HEK293 (cell line): Measurements from ENCODE around the gene ANKRD40.

ENCODE experiments used
- CTCF ChIA-PET: fragments of 350-600 bp; formaldehyde crosslinking; extraction: SDS; loops from one replicate; lab custom pipeline; 2021; ENCODE audit warnings: antibody characterized with exemption; lab: Yijun Ruan, JAX
- POLR2A ChIA-PET: fragments of 300-600 bp; formaldehyde crosslinking; extraction: SDS; loops from one replicate; lab custom pipeline; 2020; ENCODE audit warnings: antibody characterized with exemption, inconsistent platforms; lab: Yijun Ruan, JAX
- H3K27ac ChIP-seq: fragments of 200-500 bp; sonication (Bioruptor generic); 2 replicates; pipeline ENCODE4 v1.5.1; 2014; ENCODE audit warnings: low read depth, low read length, control low read depth, inconsistent platforms; ENCODE audit errors: extremely low read depth
- H3K36me3 ChIP-seq, 2 experiments: fragments of 200-500 bp in 1 of 2; sonication (Bioruptor generic) in 1 of 2; 1 replicate in 1 of 2; 2 replicates in 1 of 2; pipeline ENCODE4 v1.5.1; 2014 to 2017; ENCODE audit warnings: inconsistent platforms in 2 of 2, low read length in 2 of 2; ENCODE audit not compliant: control insufficient read depth in 2 of 2, insufficient read depth in 1 of 2
- H3K4me1 ChIP-seq: fragments of 200-500 bp; sonication (Bioruptor generic); 2 replicates; pipeline ENCODE4 v1.5.1; 2014; ENCODE audit warnings: mild to moderate bottlenecking, low read length, inconsistent platforms; ENCODE audit not compliant: control insufficient read depth, insufficient read depth
- H3K4me3 ChIP-seq: 2 replicates; pipeline ENCODE4 v1.5.1; 2011; ENCODE audit warnings: low read depth, mild to moderate bottlenecking, control low read depth, low read length, moderate library complexity
- H3K9me3 ChIP-seq: fragments of 200-500 bp; sonication (Bioruptor generic); 2 replicates; pipeline ENCODE4 v1.5.1; 2014; ENCODE audit warnings: low read depth, low read length, inconsistent platforms; ENCODE audit not compliant: control insufficient read depth, insufficient read depth
- GFI1B ChIP-seq: fragments of 450-650 bp; formaldehyde crosslinking; IDR thresholded peaks from 2 replicates; pipeline ENCODE4 v1.5.1; 2016; ENCODE audit warnings: missing biosample characterization, missing genetic modification characterization
- SP7 ChIP-seq: fragments of 450-650 bp; formaldehyde crosslinking; IDR thresholded peaks from 2 replicates; pipeline ENCODE4 v1.5.1; 2016; ENCODE audit warnings: missing biosample characterization, missing genetic modification characterization
- TRIM28 ChIP-seq: IDR thresholded peaks from 2 replicates; pipeline ENCODE4 v1.6.1; 2011; ENCODE audit warnings: low read length, control low read depth, borderline replicate concordance
- YY2 ChIP-seq: fragments of 450-650 bp; formaldehyde crosslinking; IDR thresholded peaks from 2 replicates; pipeline ENCODE4 v1.5.1; 2016; ENCODE audit warnings: missing biosample characterization, missing genetic modification characterization
- ZBTB17 ChIP-seq: fragments of 450-650 bp; formaldehyde crosslinking; IDR thresholded peaks from 2 replicates; pipeline ENCODE4 v1.5.1; 2016; ENCODE audit warnings: missing biosample characterization, missing genetic modification characterization
- ZBTB26 ChIP-seq: fragments of 450-650 bp; formaldehyde crosslinking; optimal IDR thresholded peaks from 2 replicates; pipeline ENCODE3; 2016; ENCODE audit warnings: missing biosample characterization, mild to moderate bottlenecking, missing genetic modification characterization
- ZNF146 ChIP-seq: fragments of 450-650 bp; formaldehyde crosslinking; IDR thresholded peaks from 2 replicates; pipeline ENCODE4 v1.5.1; 2016; ENCODE audit warnings: missing biosample characterization, missing genetic modification characterization
- ZNF148 ChIP-seq: fragments of 450-650 bp; formaldehyde crosslinking; IDR thresholded peaks from 2 replicates; pipeline ENCODE4 v1.5.0; 2017; ENCODE audit warnings: missing biosample characterization, missing genetic modification characterization, borderline replicate concordance
- ZNF19 ChIP-seq: fragments of 450-650 bp; formaldehyde crosslinking; IDR thresholded peaks from 2 replicates; pipeline ENCODE4; 2016; ENCODE audit warnings: missing biosample characterization, missing genetic modification characterization, low read depth
- ZNF24 ChIP-seq: fragments of 450-650 bp; formaldehyde crosslinking; IDR thresholded peaks from 2 replicates; pipeline ENCODE4 v1.5.1; 2016; ENCODE audit warnings: missing biosample characterization, missing genetic modification characterization
- ZNF404 ChIP-seq: fragments of 450-650 bp; formaldehyde crosslinking; IDR thresholded peaks from 2 replicates; pipeline ENCODE4 v1.5.1; 2017; ENCODE audit warnings: missing biosample characterization, missing genetic modification characterization
- ZNF433 ChIP-seq: fragments of 450-650 bp; formaldehyde crosslinking; IDR thresholded peaks from 2 replicates; pipeline ENCODE4 v1.5.1; 2016; ENCODE audit warnings: missing biosample characterization, missing genetic modification characterization, low read depth
- ZNF544 ChIP-seq: fragments of 450-650 bp; formaldehyde crosslinking; IDR thresholded peaks from 2 replicates; pipeline ENCODE4 v1.5.0; 2017; ENCODE audit warnings: missing biosample characterization, missing genetic modification characterization
- ZNF561 ChIP-seq: fragments of 450-650 bp; IDR thresholded peaks from 2 replicates; pipeline ENCODE4 v1.5.1; 2018; ENCODE audit warnings: missing biosample characterization, missing genetic modification characterization, borderline replicate concordance
- ZNF623 ChIP-seq: fragments of 450-650 bp; formaldehyde crosslinking; IDR thresholded peaks from 2 replicates; pipeline ENCODE4 v1.5.1; 2016; ENCODE audit warnings: missing biosample characterization, missing genetic modification characterization
- ZNF670 ChIP-seq: fragments of 450-650 bp; formaldehyde crosslinking; IDR thresholded peaks from 2 replicates; pipeline ENCODE4 v1.5.1; 2016; ENCODE audit warnings: missing biosample characterization, missing genetic modification characterization, low read depth
- ZNF777 ChIP-seq: fragments of 450-650 bp; formaldehyde crosslinking; IDR thresholded peaks from 2 replicates; pipeline ENCODE4 v1.5.1; 2017; ENCODE audit warnings: missing biosample characterization, missing genetic modification characterization, borderline replicate concordance
- TF ChIP-seq, protein P1 (sequence below): fragments of 450-650 bp; formaldehyde crosslinking; IDR thresholded peaks from 2 replicates; pipeline ENCODE4 v1.5.1; 2016; ENCODE audit warnings: missing biosample characterization, missing genetic modification characterization
- TF ChIP-seq, protein P2 (sequence below): sonication (generic); formaldehyde crosslinking; IDR thresholded peaks from 2 replicates; pipeline ENCODE4 v1.8.1; 2022; ENCODE audit warnings: mild to moderate bottlenecking, moderate library complexity, missing genetic modification reagents

Gene ANKRD40

GRCh38 chr17:50712641-50713040 lies 4.9 kb upstream of the ANKRD40 start:
- Histone ChIP-seq H3K27ac (no peak overlapping the region), H3K36me3 (no peaks in the 10 kb centered on the region), H3K9me3 (no peaks in the 10 kb centered on the region), H3K4me3 (no peak overlapping the region), H3K4me1 (peaks cover 9% of the 10 kb centered on the region)
- ChIA-PET POLR2A (no interaction called here), CTCF (no interaction called here)
- TF ChIP-seq ZNF670 (tag by site-specific recombination) (no peak), GFI1B (tag by site-specific recombination) (no peak), ZNF544 (tag by site-specific recombination) (no peak), ZNF146 (tag by site-specific recombination) (no peak)
- TF ChIP-seq, protein P1, sequence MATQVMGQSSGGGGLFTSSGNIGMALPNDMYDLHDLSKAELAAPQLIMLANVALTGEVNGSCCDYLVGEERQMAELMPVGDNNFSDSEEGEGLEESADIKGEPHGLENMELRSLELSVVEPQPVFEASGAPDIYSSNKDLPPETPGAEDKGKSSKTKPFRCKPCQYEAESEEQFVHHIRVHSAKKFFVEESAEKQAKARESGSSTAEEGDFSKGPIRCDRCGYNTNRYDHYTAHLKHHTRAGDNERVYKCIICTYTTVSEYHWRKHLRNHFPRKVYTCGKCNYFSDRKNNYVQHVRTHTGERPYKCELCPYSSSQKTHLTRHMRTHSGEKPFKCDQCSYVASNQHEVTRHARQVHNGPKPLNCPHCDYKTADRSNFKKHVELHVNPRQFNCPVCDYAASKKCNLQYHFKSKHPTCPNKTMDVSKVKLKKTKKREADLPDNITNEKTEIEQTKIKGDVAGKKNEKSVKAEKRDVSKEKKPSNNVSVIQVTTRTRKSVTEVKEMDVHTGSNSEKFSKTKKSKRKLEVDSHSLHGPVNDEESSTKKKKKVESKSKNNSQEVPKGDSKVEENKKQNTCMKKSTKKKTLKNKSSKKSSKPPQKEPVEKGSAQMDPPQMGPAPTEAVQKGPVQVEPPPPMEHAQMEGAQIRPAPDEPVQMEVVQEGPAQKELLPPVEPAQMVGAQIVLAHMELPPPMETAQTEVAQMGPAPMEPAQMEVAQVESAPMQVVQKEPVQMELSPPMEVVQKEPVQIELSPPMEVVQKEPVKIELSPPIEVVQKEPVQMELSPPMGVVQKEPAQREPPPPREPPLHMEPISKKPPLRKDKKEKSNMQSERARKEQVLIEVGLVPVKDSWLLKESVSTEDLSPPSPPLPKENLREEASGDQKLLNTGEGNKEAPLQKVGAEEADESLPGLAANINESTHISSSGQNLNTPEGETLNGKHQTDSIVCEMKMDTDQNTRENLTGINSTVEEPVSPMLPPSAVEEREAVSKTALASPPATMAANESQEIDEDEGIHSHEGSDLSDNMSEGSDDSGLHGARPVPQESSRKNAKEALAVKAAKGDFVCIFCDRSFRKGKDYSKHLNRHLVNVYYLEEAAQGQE, result no peak
- TF ChIP-seq, protein P2, sequence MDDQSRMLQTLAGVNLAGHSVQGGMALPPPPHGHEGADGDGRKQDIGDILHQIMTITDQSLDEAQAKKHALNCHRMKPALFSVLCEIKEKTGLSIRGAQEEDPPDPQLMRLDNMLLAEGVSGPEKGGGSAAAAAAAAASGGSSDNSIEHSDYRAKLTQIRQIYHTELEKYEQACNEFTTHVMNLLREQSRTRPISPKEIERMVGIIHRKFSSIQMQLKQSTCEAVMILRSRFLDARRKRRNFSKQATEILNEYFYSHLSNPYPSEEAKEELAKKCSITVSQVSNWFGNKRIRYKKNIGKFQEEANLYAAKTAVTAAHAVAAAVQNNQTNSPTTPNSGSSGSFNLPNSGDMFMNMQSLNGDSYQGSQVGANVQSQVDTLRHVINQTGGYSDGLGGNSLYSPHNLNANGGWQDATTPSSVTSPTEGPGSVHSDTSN (CRISPR knock-in tag), result no peak

- TF ChIP-seq ZNF433 (tag by site-specific recombination) (no peak), ZNF623 (tag by site-specific recombination) (no peak), ZNF404 (tag by site-specific recombination) (no peak), ZBTB26 (tag by site-specific recombination) (no peak), SP7 (tag by site-specific recombination) (no peak)
- Histone ChIP-seq H3K27ac (no peak overlapping the region), H3K9me3 (no peaks in the 10 kb centered on the region), H3K4me1 (peaks cover 9% of the 10 kb centered on the region), H3K36me3 (peaks cover 2 to 3% of the 10 kb centered on the region in 2 experiments; a peak in 2 of 3 replicates), H3K4me3 (no peak overlapping the region)
- POLR2A ChIA-PET, result no interaction called here
- CTCF ChIA-PET, result no interaction called here
Measured at GRCh38 chr17:50710650-50711049, 2.9 kb upstream of the ANKRD40 start.

DNA sequence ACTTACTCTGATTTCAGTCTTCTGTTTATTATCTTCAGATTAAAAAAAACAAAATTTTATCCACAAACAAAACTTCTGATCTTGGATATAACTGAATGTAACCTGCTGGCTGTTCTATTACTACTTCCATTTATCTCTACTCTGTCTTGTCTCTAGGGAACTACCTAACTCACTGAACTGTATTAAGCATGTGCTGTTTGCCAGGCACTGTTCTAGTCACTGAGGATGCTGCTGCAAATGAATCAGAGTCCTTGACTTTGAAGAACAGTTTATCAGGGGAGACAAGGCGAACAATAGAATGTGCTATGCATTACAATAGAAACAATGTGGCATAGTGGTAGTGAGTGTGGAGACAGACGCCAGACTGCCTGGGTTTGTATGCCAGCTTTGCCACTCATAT lies 2.3 kb upstream of the ANKRD40 start:
- TF ChIP-seq YY2 (tag by site-specific recombination), result no peak
- no peak for TF ChIP-seq ZNF777
- TF ChIP-seq ZNF561 (tag by site-specific recombination), result no peak
- no peak for TF ChIP-seq ZBTB17 (tag by site-specific recombination)
- no peak for TF ChIP-seq TRIM28
- no peak for TF ChIP-seq ZNF19 (tag by site-specific recombination)
- TF ChIP-seq ZNF24 (tag by site-specific recombination), result no peak
- no peak for TF ChIP-seq ZNF148
- POLR2A ChIA-PET, result interaction anchor here (0.6 to 4.6 kb wide), 2 partner anchors 9 to 1765 kb away, joined by 6 to 46 read pairs; partner anchors contain the start of genes LUC7L3 and SNF8
- peaks cover 6 to 8% of the 10 kb centered on the region in 2 experiments; a peak in 2 of 3 replicates for H3K36me3 ChIP-seq
- H3K9me3 ChIP-seq, result no peaks in the 10 kb centered on the region
- H3K27ac ChIP-seq, result no peak overlapping the region
- peaks cover 9% of the 10 kb centered on the region for H3K4me1 ChIP-seq
- H3K4me3 ChIP-seq, result no peak overlapping the region
- CTCF ChIA-PET, result interaction anchor here (0.6 to 1.3 kb wide), 2 partner anchors 20 to 118 kb away, joined by 3 to 5 read pairs; no protein-coding TSS in a partner anchor
